ENCODE results near the gene TFAP2B.

Gene TFAP2B

GRCh38 chr6:50824552-50824951 lies 5.9 kb downstream of the TFAP2B start:
- DNase-seq, result no peak
- intact Hi-C loops (cut with DNase I; ENCODE audit: low total_unique reads), result loop anchor here (10.0 kb wide), 1 partner anchor 1490 kb away; no protein-coding TSS in a partner anchor
- peaks cover 0 to 22% (median 15%) of the 10 kb centered on the region in 4 donors for H3K4me1 ChIP-seq
- H3K27me3 ChIP-seq, result peaks cover 0 to 83% of the 10 kb centered on the region in 2 donors
- no peak for TF ChIP-seq CTCF (IDR thresholded peaks at IDR 0.05)
- no peaks in the 10 kb centered on the region for H3K9me3 ChIP-seq
- H3K4me3 ChIP-seq, result no peak overlapping the region
- H3K36me3 ChIP-seq, result no peaks in the 10 kb centered on the region
- no peak overlapping the region for H3K27ac ChIP-seq

- Histone ChIP-seq H3K4me1 (peaks cover 0 to 12% (median 8%) of the 10 kb centered on the region in 4 donors), H3K36me3 (no peaks in the 10 kb centered on the region), H3K27me3 (peaks cover 0 to 82% of the 10 kb centered on the region in 2 donors), H3K4me3 (no peak overlapping the region), H3K27ac (no peak overlapping the region), H3K9me3 (no peaks in the 10 kb centered on the region)
- no peak for DNase-seq
- intact Hi-C loops (cut with DNase I; ENCODE audit: low total_unique reads), result loop anchor here (10.0 kb wide), 1 partner anchor 1489 kb away; no protein-coding TSS in a partner anchor
- TF ChIP-seq CTCF (IDR thresholded peaks at IDR 0.05), result no peak
Observed at GRCh38 chr6:50825375-50826036, 6.8 kb downstream of the TFAP2B start.

- peaks cover 0 to 7% (median 2%) of the 10 kb centered on the region in 4 donors for H3K4me1 ChIP-seq
- H3K9me3 ChIP-seq, result no peaks in the 10 kb centered on the region
- no peak overlapping the region for H3K4me3 ChIP-seq
- no peak for TF ChIP-seq CTCF (IDR thresholded peaks at IDR 0.05)
- H3K27ac ChIP-seq, result no peak overlapping the region
- intact Hi-C loops (cut with DNase I; ENCODE audit: low total_unique reads), result loop anchor here (10.0 kb wide), 1 partner anchor 1489 kb away; no protein-coding TSS in a partner anchor
- H3K27me3 ChIP-seq, result peaks cover 0 to 82% of the 10 kb centered on the region in 2 donors
- H3K36me3 ChIP-seq, result no peaks in the 10 kb centered on the region
- no peak for DNase-seq
Observed at GRCh38 chr6:50826037-50826761, 7.5 kb downstream of the TFAP2B start.

- DNase-seq, result no peak
- Histone ChIP-seq H3K4me3 (no peak overlapping the region), H3K9me3 (no peaks in the 10 kb centered on the region), H3K27ac (no peak overlapping the region), H3K4me1 (peaks cover 0 to under 1% (median 0%) of the 10 kb centered on the region in 4 donors), H3K27me3 (peaks cover 0 to 82% of the 10 kb centered on the region in 2 donors), H3K36me3 (no peaks in the 10 kb centered on the region)
- intact Hi-C loops (cut with DNase I; ENCODE audit: low total_unique reads), result loop anchor here (10.0 kb wide), 1 partner anchor 1488 kb away; no protein-coding TSS in a partner anchor
- TF ChIP-seq CTCF (IDR thresholded peaks at IDR 0.05), result no peak
Observed at GRCh38 chr6:50826803-50827202, 8.1 kb downstream of the TFAP2B start.

GRCh38 chr6:50829049-50829448 lies 10.4 kb downstream of the TFAP2B start:
- H3K4me3 ChIP-seq, result no peak overlapping the region
- intact Hi-C loops (cut with DNase I; ENCODE audit: low total_unique reads), result loop anchor here (10.0 kb wide), 1 partner anchor 1486 kb away; no protein-coding TSS in a partner anchor
- no peak overlapping the region for H3K27ac ChIP-seq
- H3K27me3 ChIP-seq, result peaks cover 0 to 69% of the 10 kb centered on the region in 2 donors
- H3K4me1 ChIP-seq, result no peaks in the 10 kb centered on the region
- DNase-seq, result no peak
- no peaks in the 10 kb centered on the region for H3K9me3 ChIP-seq
- H3K36me3 ChIP-seq, result no peaks in the 10 kb centered on the region
- TF ChIP-seq CTCF (IDR thresholded peaks at IDR 0.05), result no peak
